ENCODE results near the gene TBC1D12. TPM values are rescaled to one million over a fixed set of nuclear protein-coding genes. Genes with fewer than 3 reads are reported as not detected.

Gene TBC1D12
- total and polyA plus RNA-seq, 8 donors, result 4.1 to 163 (median 12.9) TPM

- peaks cover 0 to 19% (median 5%) of the 10 kb centered on the region in 4 donors for H3K36me3 ChIP-seq
- TF ChIP-seq POLR2A (IDR thresholded peaks at IDR 0.05) (no peak), CTCF (IDR thresholded peaks at IDR 0.05) (no peak), EP300 (IDR thresholded peaks at IDR 0.05) (no peak), POLR2AphosphoS5 (IDR thresholded peaks at IDR 0.05) (no peak)
- peaks cover 0 to 18% (median 3%) of the 10 kb centered on the region in 4 donors for H3K9me3 ChIP-seq
- no peaks in the 10 kb centered on the region for H3K27me3 ChIP-seq
- intact Hi-C loops (cut with DNase I; ENCODE audit: low total_unique reads), result no loop called here
- no peaks in the 10 kb centered on the region for H3K4me1 ChIP-seq
- no peak overlapping the region for H3K27ac ChIP-seq
- no peak overlapping the region for H3K4me3 ChIP-seq
- WGBS, 5 donors, result 90 to 100% (median 95%) methylated on average over 1 of the region's 1 CpG
- DNase-seq, result no peak
Observed at GRCh38 chr10:94451883-94452519, 49.7 kb downstream of the TBC1D12 start.

GRCh38 chr10:94456942-94457341, 54.6 kb downstream of the TBC1D12 start:
- H3K27me3 ChIP-seq, result no peaks in the 10 kb centered on the region
- H3K27ac ChIP-seq, result no peak overlapping the region
- no peak for DNase-seq
- no peaks in the 10 kb centered on the region for H3K4me1 ChIP-seq
- 89 to 98% (median 94%) methylated on average over 2 of the region's 2 CpGs for WGBS, 5 donors
- H3K9me3 ChIP-seq, result peaks cover 0 to 31% (median 11%) of the 10 kb centered on the region in 4 donors
- H3K4me3 ChIP-seq, result no peak overlapping the region
- TF ChIP-seq POLR2AphosphoS5 (IDR thresholded peaks at IDR 0.05) (no peak), CTCF (IDR thresholded peaks at IDR 0.05) (no peak), EP300 (IDR thresholded peaks at IDR 0.05) (no peak), POLR2A (IDR thresholded peaks at IDR 0.05) (no peak)
- H3K36me3 ChIP-seq, result peaks cover 0 to 33% (median 9%) of the 10 kb centered on the region in 4 donors
- intact Hi-C loops (cut with DNase I; ENCODE audit: low total_unique reads), result no loop called here

- TF ChIP-seq POLR2AphosphoS5 (IDR thresholded peaks at IDR 0.05) (no peak), CTCF (IDR thresholded peaks at IDR 0.05) (no peak), EP300 (IDR thresholded peaks at IDR 0.05) (no peak), POLR2A (IDR thresholded peaks at IDR 0.05) (no peak)
- peaks cover 0 to 28% (median 11%) of the 10 kb centered on the region in 4 donors for H3K9me3 ChIP-seq
- H3K27me3 ChIP-seq, result no peaks in the 10 kb centered on the region
- H3K27ac ChIP-seq, result no peak overlapping the region
- no peak for DNase-seq
- WGBS, 5 donors, result 94 to 100% (median 97%) methylated on average over 6 to 25 of the region's 25 CpGs
- no peak overlapping the region for H3K4me3 ChIP-seq
- peaks cover 0 to 26% (median 5%) of the 10 kb centered on the region in 4 donors for H3K36me3 ChIP-seq
- no peaks in the 10 kb centered on the region for H3K4me1 ChIP-seq
- intact Hi-C loops (cut with DNase I; ENCODE audit: low total_unique reads), result no loop called here
Observed at GRCh38 chr10:94459385-94459784, 57.0 kb downstream of the TBC1D12 start.

GRCh38 chr10:94461503-94461902, 59.2 kb downstream of the TBC1D12 start:
- intact Hi-C loops (cut with DNase I; ENCODE audit: low total_unique reads), result no loop called here
- Histone ChIP-seq H3K9me3 (peaks cover 0 to 21% (median 11%) of the 10 kb centered on the region in 4 donors), H3K27me3 (no peaks in the 10 kb centered on the region), H3K4me1 (no peaks in the 10 kb centered on the region), H3K4me3 (no peak overlapping the region), H3K36me3 (peaks cover 0 to 29% (median 5%) of the 10 kb centered on the region in 4 donors), H3K27ac (no peak overlapping the region)
- 84 to 97% (median 88%) methylated on average over 1 of the region's 1 CpG for WGBS, 5 donors
- TF ChIP-seq CTCF (IDR thresholded peaks at IDR 0.05) (no peak), POLR2A (IDR thresholded peaks at IDR 0.05) (no peak), POLR2AphosphoS5 (IDR thresholded peaks at IDR 0.05) (no peak), EP300 (IDR thresholded peaks at IDR 0.05) (no peak)
- DNase-seq, result no peak

Data from stomach (tissue), 9 donors.